H1 (cell line): ENCODE measurements around the gene ZBTB1. TPM values are rescaled to one million over a fixed set of nuclear protein-coding genes. Genes with fewer than 3 reads are reported as not detected.

Experiments
- polyA plus RNA-seq, 7 experiments: library from polyadenylated mRNA; depleted of rRNA in 3 of 7; stranded (reverse) in 5 of 7; unstranded in 2 of 7; fragments of >200 nt in 5 of 7; fragments of 200-250 nt in 2 of 7; gene quantifications; 1 replicate in 5 of 7; 2 replicates in 1 of 7; 4 replicates in 1 of 7; pipeline versions ENCODE4 v1.2.1 to v1.2.3, GENCODE V29; 2011 to 2013; ENCODE audit warnings: missing spikeins in 2 of 7, mixed read lengths in 2 of 7
- small RNA-seq: library from polyadenylated mRNA; stranded (forward); fragments of <200 nt; extraction: miRNeasy Mini kit (QIAGEN cat#:217004); gene quantifications from one replicate; pipeline ENCODE3, GENCODE V24; 2013; ENCODE audit not compliant: insufficient read depth
- total RNA-seq: library from RNA; stranded (reverse); fragmentation: NEBNext Ultra II Directional; extraction: Animal tissue kit (Norgen Biotek cat#: 25700); gene quantifications from 2 replicates; pipeline ENCODE4 v1.2.1, GENCODE V29; 2021

The ZBTB1 gene
- total and polyA plus RNA-seq, 2 of the 8 experiments (the other 6 are each of a cell fraction or from before 2014, with no cell fraction given) = 13.6 to 27.5 TPM

Small RNA genes lying within 50 kb of the gene (small RNA-seq; reads per million reads assigned to genes)
- not detected for gene AL049869.4

Other genes with a start within 250 kb of the ZBTB1 start
- 0.19 and 0.52 TPM in 2 replicates for gene ESR2, start 210.4 kb upstream of the ZBTB1 start, total RNA-seq
- 0.22 and 0.23 TPM in 2 replicates for gene ESR2, start 210.4 kb upstream of the ZBTB1 start, polyA plus RNA-seq (2011; rRNA removed)
- 302 and 332 TPM in 2 replicates for gene MTHFD1, start 116.4 kb upstream of the ZBTB1 start, total RNA-seq
- gene MTHFD1, start 116.4 kb upstream of the ZBTB1 start, polyA plus RNA-seq (2011; rRNA removed) = 79.1 and 79.7 TPM in 2 replicates
- 3.5 and 3.8 TPM in 2 replicates for gene AKAP5, start 39.3 kb upstream of the ZBTB1 start, total RNA-seq
- 0.36 and 0.50 TPM in 2 replicates for gene AKAP5, start 39.3 kb upstream of the ZBTB1 start, polyA plus RNA-seq (2011; rRNA removed)
- gene ZBTB25, start 932 bp upstream of the ZBTB1 start, total RNA-seq = 11.4 and 11.5 TPM in 2 replicates
- gene ZBTB25, start 932 bp upstream of the ZBTB1 start, polyA plus RNA-seq (2011; rRNA removed) = 4.9 and 5.4 TPM in 2 replicates
- gene HSPA2, start 36.0 kb downstream of the ZBTB1 start, total RNA-seq = 82.9 and 91.1 TPM in 2 replicates
- gene HSPA2, start 36.0 kb downstream of the ZBTB1 start, polyA plus RNA-seq (2011; rRNA removed) = 30.5 and 42.0 TPM in 2 replicates
- gene PPP1R36, start 45.2 kb downstream of the ZBTB1 start, total RNA-seq = 0.61 and 0.93 TPM in 2 replicates
- 0.25 and 0.39 TPM in 2 replicates for gene PPP1R36, start 45.2 kb downstream of the ZBTB1 start, polyA plus RNA-seq (2011; rRNA removed)
- gene PLEKHG3, start 199.7 kb downstream of the ZBTB1 start, total RNA-seq = 89.1 and 90.6 TPM in 2 replicates
- gene PLEKHG3, start 199.7 kb downstream of the ZBTB1 start, polyA plus RNA-seq (2011; rRNA removed) = 43.4 and 52.2 TPM in 2 replicates